ENCODE results near the gene CHDH.

DNA sequence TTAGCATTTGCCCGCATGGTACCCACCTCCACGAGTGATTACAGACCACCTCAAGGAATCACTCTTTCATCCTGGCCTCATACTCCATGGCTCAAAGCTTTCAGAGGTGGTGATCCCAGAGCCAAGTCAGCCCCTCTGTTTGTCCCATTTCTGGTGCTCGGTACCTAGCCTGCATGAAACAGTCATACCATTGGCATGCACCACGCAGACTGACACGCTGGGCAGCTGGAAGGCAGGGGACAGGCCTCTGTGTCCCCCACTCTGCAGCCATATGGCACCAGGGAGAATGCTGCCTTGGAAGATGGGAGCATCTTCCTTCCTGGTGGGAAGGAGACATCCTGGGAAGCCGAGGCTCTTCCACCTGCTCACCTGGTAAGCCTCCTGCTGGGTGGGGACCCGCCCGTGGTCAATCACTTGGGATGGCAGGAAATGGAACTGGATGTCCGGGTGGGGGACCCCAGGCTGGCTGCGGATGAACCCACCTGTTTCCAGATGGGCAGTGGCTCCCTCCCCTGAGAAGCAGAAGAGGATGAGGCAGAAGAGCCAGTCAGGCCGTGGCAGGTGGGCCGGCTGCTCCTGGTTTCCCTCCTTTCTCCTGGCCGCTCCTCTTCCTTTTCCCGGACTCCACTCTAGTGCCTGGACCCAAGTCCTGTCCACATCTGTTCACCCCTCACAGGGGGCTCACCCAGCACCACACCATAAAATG is 26.9 kb downstream of the CHDH start:
- TF ChIP-seq, protein P1, sequence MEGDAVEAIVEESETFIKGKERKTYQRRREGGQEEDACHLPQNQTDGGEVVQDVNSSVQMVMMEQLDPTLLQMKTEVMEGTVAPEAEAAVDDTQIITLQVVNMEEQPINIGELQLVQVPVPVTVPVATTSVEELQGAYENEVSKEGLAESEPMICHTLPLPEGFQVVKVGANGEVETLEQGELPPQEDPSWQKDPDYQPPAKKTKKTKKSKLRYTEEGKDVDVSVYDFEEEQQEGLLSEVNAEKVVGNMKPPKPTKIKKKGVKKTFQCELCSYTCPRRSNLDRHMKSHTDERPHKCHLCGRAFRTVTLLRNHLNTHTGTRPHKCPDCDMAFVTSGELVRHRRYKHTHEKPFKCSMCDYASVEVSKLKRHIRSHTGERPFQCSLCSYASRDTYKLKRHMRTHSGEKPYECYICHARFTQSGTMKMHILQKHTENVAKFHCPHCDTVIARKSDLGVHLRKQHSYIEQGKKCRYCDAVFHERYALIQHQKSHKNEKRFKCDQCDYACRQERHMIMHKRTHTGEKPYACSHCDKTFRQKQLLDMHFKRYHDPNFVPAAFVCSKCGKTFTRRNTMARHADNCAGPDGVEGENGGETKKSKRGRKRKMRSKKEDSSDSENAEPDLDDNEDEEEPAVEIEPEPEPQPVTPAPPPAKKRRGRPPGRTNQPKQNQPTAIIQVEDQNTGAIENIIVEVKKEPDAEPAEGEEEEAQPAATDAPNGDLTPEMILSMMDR (IDR thresholded peaks at IDR 0.05), result no peak
- no peak for TF ChIP-seq POLR2A (IDR thresholded peaks at IDR 0.05)

All from body of pancreas (tissue), 4 donors.